Right lobe of liver (tissue), 6 donors: ENCODE results near the gene ARHGAP42. TPM values are rescaled to one million over a fixed set of nuclear protein-coding genes. Genes with fewer than 3 reads are reported as not detected.

ENCODE experiments used
- ATAC-seq, 4 donors: fragments of 200-7000 bp; cut with Tn5 transposase; one replicate each; pipeline ENCODE4 v1.9.1; 2020; ENCODE audit warnings: mild to moderate bottlenecking in 4 of 4, moderate library complexity in 4 of 4
- DNase-seq, 3 donors: peaks; one replicate each; pipeline ENCODE4 v3.0.0-alpha.2; 2020
- H3K27ac ChIP-seq, 3 donors: fragments of 200-600 bp; one replicate each; pipeline ENCODE4 v1.8.0; 2022
- H3K27me3 ChIP-seq, 2 donors: fragments of 200-600 bp; one replicate each; pipeline ENCODE4 v1.8.0; 2022
- H3K36me3 ChIP-seq, 4 donors: fragments of 200-600 bp; sonication (generic) in 1 of 4; one replicate each; pipeline versions ENCODE4 v1.5.1 to v1.8.0; 2017 to 2022; ENCODE audit warnings: control low read depth in 1 of 4
- H3K4me1 ChIP-seq, 4 donors: fragments of 200-600 bp; sonication (generic) in 1 of 4; one replicate each; pipeline versions ENCODE4 v1.5.1 to v1.8.0; 2017 to 2022; ENCODE audit warnings: control low read depth in 1 of 4
- H3K4me3 ChIP-seq, 3 donors: fragments of 200-600 bp; one replicate each; pipeline ENCODE4 v1.8.0; 2022
- H3K9me3 ChIP-seq, 4 donors: fragments of 200-600 bp; sonication (generic) in 1 of 4; one replicate each; pipeline versions ENCODE4 v1.5.1 to v1.8.0; 2017 to 2022; ENCODE audit warnings: control low read depth in 1 of 4
- POLR2A ChIP-seq: fragments of 450-650 bp; IDR thresholded peaks from one replicate; pipeline ENCODE4 v1.6.1; 2017; ENCODE audit warnings: antibody characterized with exemption, mild to moderate bottlenecking
- WGBS: methylation state at CpG from one replicate; pipeline ENCODE4 v1.1.6; 2018; ENCODE audit warnings: low coverage, low lambda C conversion rate; ENCODE audit not compliant: insufficient coverage; ENCODE audit errors: missing lambda C conversion rate; 5-methylcytosine and 5-hydroxymethylcytosine counted together
- intact Hi-C, 2 donors: fragments of 100-400 bp; cut with DNase I; formaldehyde crosslinking; loops; one replicate each; pipeline versions ENCODE4 v1.11.2 to v1.14.1; 2022
- total RNA-seq, 6 experiments: library from RNA; depleted of rRNA in 2 of 6; stranded (reverse); fragments of >200 nt in 2 of 6; fragmentation: NEBNext Ultra II Directional in 3 of 6; extraction: Animal tissue kit (Norgen Biotek cat#: 25700) in 3 of 6; gene quantifications; one replicate each; pipeline versions ENCODE4 v1.1.0 to v1.2.4, GENCODE V29; 2016 to 2023
- TF ChIP-seq, protein P1 (sequence below), 4 donors: fragments of 200-600 bp in 3 of 4; fragments of 450-650 bp in 1 of 4; IDR thresholded peaks; one replicate each; pipeline versions ENCODE4 v1.5.1 to v1.8.0; 2016 to 2022; ENCODE audit warnings: antibody characterized with exemption in 4 of 4, mild to moderate bottlenecking in 2 of 4
- donor health status: DM: no; HTN: yes; CAD: no.
- donor health status: DM: no; HTN: no; CAD: no.
- donor health status: DM: no; HTN: no; CAD: no.
- donor health status: DM: no; HTN: yes; CAD: no.
- donor health status: DM: no; HTN: yes; CAD: no.

Gene ARHGAP42
- total RNA-seq, 6 experiments from 2014 or later = 8.7 to 15.8 (median 13.1) TPM

DNA sequence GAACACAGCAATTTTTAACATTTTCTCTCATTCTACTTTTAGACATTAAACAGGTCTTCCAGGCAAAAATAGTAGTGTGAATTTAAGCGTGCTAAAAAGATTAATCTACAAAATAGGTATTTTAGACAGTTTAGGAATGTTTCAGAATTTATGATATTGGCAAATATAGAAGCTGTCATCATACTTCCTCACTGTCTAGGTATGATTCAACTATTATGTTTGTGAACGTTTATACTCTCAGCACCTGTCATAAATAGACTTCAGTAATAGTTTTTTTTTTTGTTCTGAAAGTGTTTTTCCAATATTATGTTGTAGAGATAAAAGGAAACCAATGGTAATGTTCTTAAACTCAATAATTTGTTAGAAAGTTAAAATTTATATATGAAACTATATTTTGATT lies 103.0 kb downstream of the ARHGAP42 start:
- H3K4me1 ChIP-seq = peaks cover 0 to 41% (median 15%) of the 10 kb centered on the region in 4 donors
- H3K27me3 ChIP-seq = no peaks in the 10 kb centered on the region
- DNase-seq (no peak), ATAC-seq (no peak)
- no peaks in the 10 kb centered on the region for H3K36me3 ChIP-seq
- TF ChIP-seq POLR2A = no peak
- TF ChIP-seq, protein P1, sequence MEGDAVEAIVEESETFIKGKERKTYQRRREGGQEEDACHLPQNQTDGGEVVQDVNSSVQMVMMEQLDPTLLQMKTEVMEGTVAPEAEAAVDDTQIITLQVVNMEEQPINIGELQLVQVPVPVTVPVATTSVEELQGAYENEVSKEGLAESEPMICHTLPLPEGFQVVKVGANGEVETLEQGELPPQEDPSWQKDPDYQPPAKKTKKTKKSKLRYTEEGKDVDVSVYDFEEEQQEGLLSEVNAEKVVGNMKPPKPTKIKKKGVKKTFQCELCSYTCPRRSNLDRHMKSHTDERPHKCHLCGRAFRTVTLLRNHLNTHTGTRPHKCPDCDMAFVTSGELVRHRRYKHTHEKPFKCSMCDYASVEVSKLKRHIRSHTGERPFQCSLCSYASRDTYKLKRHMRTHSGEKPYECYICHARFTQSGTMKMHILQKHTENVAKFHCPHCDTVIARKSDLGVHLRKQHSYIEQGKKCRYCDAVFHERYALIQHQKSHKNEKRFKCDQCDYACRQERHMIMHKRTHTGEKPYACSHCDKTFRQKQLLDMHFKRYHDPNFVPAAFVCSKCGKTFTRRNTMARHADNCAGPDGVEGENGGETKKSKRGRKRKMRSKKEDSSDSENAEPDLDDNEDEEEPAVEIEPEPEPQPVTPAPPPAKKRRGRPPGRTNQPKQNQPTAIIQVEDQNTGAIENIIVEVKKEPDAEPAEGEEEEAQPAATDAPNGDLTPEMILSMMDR (IDR thresholded peaks at IDR 0.05) = no peak
- intact Hi-C loops = no loop called here
- no peaks in the 10 kb centered on the region for H3K9me3 ChIP-seq
- H3K4me3 ChIP-seq = no peak overlapping the region
- WGBS = 69% methylated on average over 2 of the region's 2 CpGs
- H3K27ac ChIP-seq = peak overlapping the region in 2 of 3 donors; percentile 12 to 54

DNA sequence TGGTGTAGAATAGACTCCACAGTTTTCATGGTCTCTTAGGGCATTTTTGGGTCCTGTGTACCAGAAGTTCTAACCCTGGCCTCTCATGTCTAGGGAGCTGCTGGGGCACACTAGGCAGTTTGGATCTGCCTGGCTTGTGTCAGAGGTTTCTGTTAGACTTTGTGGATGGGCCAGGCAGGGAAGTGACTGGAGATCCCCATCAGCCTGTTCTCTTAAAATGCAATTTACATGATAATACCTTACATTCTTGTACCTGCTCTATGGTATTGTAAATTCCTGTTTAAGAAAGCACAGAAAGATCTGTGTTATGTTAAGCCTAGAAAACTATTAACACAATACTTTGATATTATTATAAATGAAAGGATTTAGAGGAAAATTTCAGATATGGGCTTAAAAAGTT lies 104.0 kb downstream of the ARHGAP42 start:
- intact Hi-C loops = no loop called here
- H3K27ac ChIP-seq = no peak overlapping the region

DNA sequence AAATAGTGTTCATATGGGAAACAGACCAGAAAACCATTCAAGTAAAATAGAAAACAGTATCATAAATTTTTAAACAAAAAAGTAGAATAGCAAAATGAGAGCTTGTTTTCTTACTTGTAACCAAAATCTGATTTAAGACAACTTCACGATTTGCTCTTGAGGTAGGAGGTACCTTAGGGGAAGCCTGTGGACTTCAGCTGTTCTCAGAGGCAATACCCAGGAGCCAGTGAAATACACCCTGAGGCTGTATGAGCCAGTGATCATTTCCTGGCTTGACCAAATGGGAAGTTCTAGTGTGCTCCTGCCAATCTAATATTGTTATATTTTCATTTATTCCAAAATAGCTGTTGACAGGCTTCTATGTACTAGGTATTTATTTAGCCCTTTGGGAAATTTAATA lies 104.8 kb downstream of the ARHGAP42 start:
- 27% methylated on average over 1 of the region's 1 CpG for WGBS
- Histone ChIP-seq H3K4me3 (no peak overlapping the region), H3K27ac (no peak overlapping the region), H3K4me1 (peaks cover 0 to 26% (median 6%) of the 10 kb centered on the region in 4 donors), H3K9me3 (no peaks in the 10 kb centered on the region), H3K27me3 (no peaks in the 10 kb centered on the region), H3K36me3 (no peaks in the 10 kb centered on the region)
- TF ChIP-seq, protein P1 (IDR thresholded peaks at IDR 0.05) = no peak
- no peak for TF ChIP-seq POLR2A
- ATAC-seq = peak in 2 of 4 donors; percentile 27 to 29
- intact Hi-C loops = no loop called here
- no peak for DNase-seq

More for the DNA sequence above, 104.0 kb downstream of the ARHGAP42 start:
- no peak for TF ChIP-seq POLR2A
- TF ChIP-seq, protein P1 (IDR thresholded peaks at IDR 0.05) = no peak
- DNase-seq = no peak
- no peaks in the 10 kb centered on the region for H3K9me3 ChIP-seq
- peaks cover 0 to 33% (median 9%) of the 10 kb centered on the region in 4 donors for H3K4me1 ChIP-seq
- H3K36me3 ChIP-seq = no peaks in the 10 kb centered on the region
- H3K4me3 ChIP-seq = no peak overlapping the region
- H3K27me3 ChIP-seq = no peaks in the 10 kb centered on the region
- ATAC-seq = no peak

DNA sequence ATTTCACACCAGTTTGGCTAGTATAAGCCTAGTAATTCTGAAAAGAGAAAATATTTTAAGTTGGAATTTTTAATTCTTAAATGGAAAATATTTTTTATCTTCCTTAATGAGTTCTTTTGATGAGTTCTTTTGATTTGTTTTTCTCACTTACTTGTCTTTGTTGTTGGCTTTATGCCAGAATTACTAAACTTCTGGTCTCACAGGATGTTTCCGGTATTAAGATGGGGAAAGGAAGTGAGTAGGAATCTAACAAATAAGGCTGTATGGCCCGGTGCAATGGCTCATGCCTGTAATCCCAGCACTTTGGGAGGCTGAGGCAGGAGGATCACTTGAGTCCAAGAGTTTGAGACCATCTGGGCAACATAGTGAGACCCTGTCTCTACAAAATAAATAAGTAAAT lies 106.4 kb downstream of the ARHGAP42 start:
- no peak overlapping the region for H3K27ac ChIP-seq
- intact Hi-C loops = no loop called here

More for the DNA sequence above, 106.4 kb downstream of the ARHGAP42 start:
- no peak overlapping the region for H3K4me3 ChIP-seq
- peaks cover 0 to 16% (median 6%) of the 10 kb centered on the region in 4 donors for H3K4me1 ChIP-seq
- no peaks in the 10 kb centered on the region for H3K36me3 ChIP-seq
- DNase-seq (no peak), ATAC-seq (no peak)
- WGBS = 81% methylated on average over 2 of the region's 2 CpGs
- no peaks in the 10 kb centered on the region for H3K27me3 ChIP-seq
- TF ChIP-seq POLR2A = no peak
- TF ChIP-seq, protein P1 (IDR thresholded peaks at IDR 0.05) = no peak
- H3K9me3 ChIP-seq = no peaks in the 10 kb centered on the region
